K562 (cell line): ENCODE results near the gene MAP3K19. TPM values are rescaled to one million over a fixed set of nuclear protein-coding genes. Genes with fewer than 3 reads are reported as not detected.

Source experiments
- CCAR2 ChIP-seq: fragments of 200-400 bp; formaldehyde crosslinking; IDR thresholded peaks from 2 replicates; pipeline ENCODE4 v1.6.1; 2017; ENCODE audit warnings: mild to moderate bottlenecking, low read depth, low read length
- COPS2 ChIP-seq: fragments of 450-650 bp; conservative IDR thresholded peaks from 2 replicates; pipeline ENCODE4 v1.6.1; 2016; ENCODE audit warnings: mild to moderate bottlenecking, moderate library complexity
- GATA2 ChIP-seq: sonication (generic); formaldehyde crosslinking; IDR thresholded peaks from 2 replicates; pipeline ENCODE4 v1.4.0; 2020; ENCODE audit warnings: mild to moderate bottlenecking, missing genetic modification reagents
- HDAC2 ChIP-seq: fragments of 450-650 bp; IDR thresholded peaks from 2 replicates; pipeline ENCODE4 v1.6.1; 2016; ENCODE audit warnings: mild to moderate bottlenecking
- MEF2D ChIP-seq: conservative IDR thresholded peaks from 2 replicates; pipeline ENCODE4 v1.6.1; 2016; ENCODE audit warnings: low read depth, missing genetic modification characterization, missing compliant biosample characterization
- SMAD4 ChIP-seq: fragments of 250-450 bp; sonication (Bioruptor Pico); conservative IDR thresholded peaks from 2 replicates; pipeline ENCODE4 v1.8.0; 2021; ENCODE audit warnings: inconsistent platforms, mild to moderate bottlenecking, moderate library complexity
- TBP ChIP-seq: optimal IDR thresholded peaks from 2 replicates; pipeline ENCODE3; 2011; ENCODE audit warnings: low read depth, low read length, improper control_type of control experiment
- TCFL5 ChIP-seq: fragments of 250-450 bp; sonication (Bioruptor Pico); conservative IDR thresholded peaks from 2 replicates; pipeline ENCODE4 v1.6.1; 2021; ENCODE audit warnings: mild to moderate bottlenecking, moderate library complexity, matching md5 sums
- YY1 ChIP-seq, 3 experiments: IDR thresholded peaks; 2 replicates each; pipeline ENCODE4 v1.6.1; 2011; ENCODE audit warnings: low read length in 2 of 3, mild to moderate bottlenecking in 2 of 3, moderate library complexity in 2 of 3, borderline replicate concordance in 1 of 3, control low read depth in 1 of 3, low read depth in 1 of 3; ENCODE audit not compliant: insufficient read depth in 3 of 3, insufficient replicate concordance in 2 of 3, control insufficient read depth in 1 of 3, insufficient read length in 1 of 3; ENCODE audit errors: extremely low read depth in 1 of 3
- ZNF707 ChIP-seq: fragments of 250-450 bp; sonication (Bioruptor Pico); conservative IDR thresholded peaks from 2 replicates; pipeline ENCODE4 v1.8.0; 2022; ENCODE audit warnings: inconsistent platforms, mild to moderate bottlenecking, moderate library complexity
- polyA plus RNA-seq, 8 experiments: library from polyadenylated mRNA; depleted of rRNA in 4 of 8; stranded (reverse) in 5 of 8; unstranded in 3 of 8; fragments of >200 nt; fragmentation: Nextera tagmentation in 2 of 8; fragmentation: Illumina TruSeq in 1 of 8; extraction: Ambion mirVana in 2 of 8; extraction: Trizol in 1 of 8; gene quantifications; 2 replicates each; pipeline versions ENCODE4 v1.2.1 to v1.2.3, GENCODE V29; 2011 to 2014; ENCODE audit warnings: inconsistent platforms in 1 of 8, missing spikeins in 1 of 8
- total RNA-seq, 7 experiments: library from RNA; depleted of rRNA in 6 of 7; stranded (reverse); fragments of >200 nt in 6 of 7; fragmentation: Illumina TruSeq in 2 of 7; extraction: Trizol in 2 of 7; gene quantifications; 2 replicates each; pipeline versions ENCODE4 v1.2.1 to v1.2.3, GENCODE V29; 2011 to 2021; ENCODE audit warnings: low replicate concordance in 1 of 7
- TF ChIP-seq, protein P1 (sequence below): sonication (generic); formaldehyde crosslinking; IDR thresholded peaks from 2 replicates; pipeline ENCODE4 v1.8.0; 2022; ENCODE audit warnings: mild to moderate bottlenecking, low read depth, missing genetic modification reagents
- TF ChIP-seq, protein P2 (sequence below): fragments of 450-650 bp; IDR thresholded peaks from one replicate; pipeline ENCODE4 v1.6.1; 2018; ENCODE audit warnings: mild to moderate bottlenecking, moderate library complexity; ENCODE audit not compliant: partially characterized antibody
- TF ChIP-seq, protein P3 (sequence below): fragments of 450-650 bp; IDR thresholded peaks from 2 replicates; pipeline ENCODE4 v1.6.1; 2016; ENCODE audit warnings: mild to moderate bottlenecking, moderate library complexity

Gene MAP3K19
- total and polyA plus RNA-seq, 9 of the 15 experiments (the other 6 are each of a cell fraction or from before 2014, with no cell fraction given): 0.29 TPM; not detected in 8

DNA sequence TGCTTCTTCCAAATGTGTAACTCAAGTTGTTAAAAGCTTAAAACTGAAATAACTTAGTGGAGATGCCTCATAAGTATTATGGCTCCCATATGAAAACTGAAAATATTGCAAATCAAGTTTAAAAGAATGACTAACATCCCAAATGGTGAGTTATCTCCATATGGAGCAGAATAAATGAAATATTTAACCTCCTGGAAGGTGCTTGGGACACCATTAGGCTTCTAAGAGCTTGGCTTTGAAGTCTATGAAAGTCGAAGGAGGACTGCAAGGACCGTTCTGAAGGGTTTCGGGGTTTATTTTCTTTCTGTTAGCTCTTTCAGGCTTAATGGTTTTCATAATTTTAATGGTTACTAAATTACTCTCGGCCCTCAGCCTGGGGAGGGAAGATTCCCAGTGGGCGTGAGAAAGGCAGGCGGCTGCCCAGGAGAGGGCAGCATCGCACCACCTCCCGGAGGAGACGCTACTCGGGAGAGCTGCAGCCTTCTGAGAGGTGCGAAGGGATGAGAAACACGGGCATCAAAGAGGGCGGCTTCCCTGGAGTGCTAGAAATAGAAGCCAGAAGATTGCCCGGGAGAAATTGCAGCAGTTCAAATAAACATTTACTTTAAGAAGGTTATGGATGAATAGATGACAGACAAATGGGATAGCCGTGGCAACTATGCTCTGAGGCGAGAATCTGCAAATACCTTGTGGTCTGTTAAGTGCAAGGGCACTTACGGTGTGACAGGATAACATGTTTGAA lies 43.1 kb downstream of the MAP3K19 start (continued):
- TF ChIP-seq MEF2D: no peak
- TF ChIP-seq CCAR2: no peak
- no peak for TF ChIP-seq TCFL5
- no peak for TF ChIP-seq HDAC2
- no peak for TF ChIP-seq COPS2
- TF ChIP-seq SMAD4 (CRISPR knock-in tag): no peak
- TF ChIP-seq, protein P1, sequence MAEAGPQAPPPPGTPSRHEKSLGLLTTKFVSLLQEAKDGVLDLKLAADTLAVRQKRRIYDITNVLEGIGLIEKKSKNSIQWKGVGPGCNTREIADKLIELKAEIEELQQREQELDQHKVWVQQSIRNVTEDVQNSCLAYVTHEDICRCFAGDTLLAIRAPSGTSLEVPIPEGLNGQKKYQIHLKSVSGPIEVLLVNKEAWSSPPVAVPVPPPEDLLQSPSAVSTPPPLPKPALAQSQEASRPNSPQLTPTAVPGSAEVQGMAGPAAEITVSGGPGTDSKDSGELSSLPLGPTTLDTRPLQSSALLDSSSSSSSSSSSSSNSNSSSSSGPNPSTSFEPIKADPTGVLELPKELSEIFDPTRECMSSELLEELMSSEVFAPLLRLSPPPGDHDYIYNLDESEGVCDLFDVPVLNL: no peak
- TF ChIP-seq YY1 (IDR thresholded peaks at IDR 0.05; ENCODE audit: borderline replicate concordance in 1 of 3, control insufficient read depth in 1 of 3, extremely low read depth in 1 of 3, insufficient read depth in 3 of 3, insufficient read length in 1 of 3, insufficient replicate concordance in 2 of 3, low read depth in 1 of 3, low read length in 2 of 3): peak in 1 of 3 experiments; percentile 24
- TF ChIP-seq ZNF707 (CRISPR knock-in tag): no peak
- TF ChIP-seq TBP: no peak
- TF ChIP-seq, protein P2, sequence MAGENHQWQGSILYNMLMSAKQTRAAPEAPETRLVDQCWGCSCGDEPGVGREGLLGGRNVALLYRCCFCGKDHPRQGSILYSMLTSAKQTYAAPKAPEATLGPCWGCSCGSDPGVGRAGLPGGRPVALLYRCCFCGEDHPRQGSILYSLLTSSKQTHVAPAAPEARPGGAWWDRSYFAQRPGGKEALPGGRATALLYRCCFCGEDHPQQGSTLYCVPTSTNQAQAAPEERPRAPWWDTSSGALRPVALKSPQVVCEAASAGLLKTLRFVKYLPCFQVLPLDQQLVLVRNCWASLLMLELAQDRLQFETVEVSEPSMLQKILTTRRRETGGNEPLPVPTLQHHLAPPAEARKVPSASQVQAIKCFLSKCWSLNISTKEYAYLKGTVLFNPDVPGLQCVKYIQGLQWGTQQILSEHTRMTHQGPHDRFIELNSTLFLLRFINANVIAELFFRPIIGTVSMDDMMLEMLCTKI: no peak
- peak; percentile 17; the same call in 1 of the 2 replicates for TF ChIP-seq GATA2 (CRISPR knock-in tag)
- TF ChIP-seq, protein P3, sequence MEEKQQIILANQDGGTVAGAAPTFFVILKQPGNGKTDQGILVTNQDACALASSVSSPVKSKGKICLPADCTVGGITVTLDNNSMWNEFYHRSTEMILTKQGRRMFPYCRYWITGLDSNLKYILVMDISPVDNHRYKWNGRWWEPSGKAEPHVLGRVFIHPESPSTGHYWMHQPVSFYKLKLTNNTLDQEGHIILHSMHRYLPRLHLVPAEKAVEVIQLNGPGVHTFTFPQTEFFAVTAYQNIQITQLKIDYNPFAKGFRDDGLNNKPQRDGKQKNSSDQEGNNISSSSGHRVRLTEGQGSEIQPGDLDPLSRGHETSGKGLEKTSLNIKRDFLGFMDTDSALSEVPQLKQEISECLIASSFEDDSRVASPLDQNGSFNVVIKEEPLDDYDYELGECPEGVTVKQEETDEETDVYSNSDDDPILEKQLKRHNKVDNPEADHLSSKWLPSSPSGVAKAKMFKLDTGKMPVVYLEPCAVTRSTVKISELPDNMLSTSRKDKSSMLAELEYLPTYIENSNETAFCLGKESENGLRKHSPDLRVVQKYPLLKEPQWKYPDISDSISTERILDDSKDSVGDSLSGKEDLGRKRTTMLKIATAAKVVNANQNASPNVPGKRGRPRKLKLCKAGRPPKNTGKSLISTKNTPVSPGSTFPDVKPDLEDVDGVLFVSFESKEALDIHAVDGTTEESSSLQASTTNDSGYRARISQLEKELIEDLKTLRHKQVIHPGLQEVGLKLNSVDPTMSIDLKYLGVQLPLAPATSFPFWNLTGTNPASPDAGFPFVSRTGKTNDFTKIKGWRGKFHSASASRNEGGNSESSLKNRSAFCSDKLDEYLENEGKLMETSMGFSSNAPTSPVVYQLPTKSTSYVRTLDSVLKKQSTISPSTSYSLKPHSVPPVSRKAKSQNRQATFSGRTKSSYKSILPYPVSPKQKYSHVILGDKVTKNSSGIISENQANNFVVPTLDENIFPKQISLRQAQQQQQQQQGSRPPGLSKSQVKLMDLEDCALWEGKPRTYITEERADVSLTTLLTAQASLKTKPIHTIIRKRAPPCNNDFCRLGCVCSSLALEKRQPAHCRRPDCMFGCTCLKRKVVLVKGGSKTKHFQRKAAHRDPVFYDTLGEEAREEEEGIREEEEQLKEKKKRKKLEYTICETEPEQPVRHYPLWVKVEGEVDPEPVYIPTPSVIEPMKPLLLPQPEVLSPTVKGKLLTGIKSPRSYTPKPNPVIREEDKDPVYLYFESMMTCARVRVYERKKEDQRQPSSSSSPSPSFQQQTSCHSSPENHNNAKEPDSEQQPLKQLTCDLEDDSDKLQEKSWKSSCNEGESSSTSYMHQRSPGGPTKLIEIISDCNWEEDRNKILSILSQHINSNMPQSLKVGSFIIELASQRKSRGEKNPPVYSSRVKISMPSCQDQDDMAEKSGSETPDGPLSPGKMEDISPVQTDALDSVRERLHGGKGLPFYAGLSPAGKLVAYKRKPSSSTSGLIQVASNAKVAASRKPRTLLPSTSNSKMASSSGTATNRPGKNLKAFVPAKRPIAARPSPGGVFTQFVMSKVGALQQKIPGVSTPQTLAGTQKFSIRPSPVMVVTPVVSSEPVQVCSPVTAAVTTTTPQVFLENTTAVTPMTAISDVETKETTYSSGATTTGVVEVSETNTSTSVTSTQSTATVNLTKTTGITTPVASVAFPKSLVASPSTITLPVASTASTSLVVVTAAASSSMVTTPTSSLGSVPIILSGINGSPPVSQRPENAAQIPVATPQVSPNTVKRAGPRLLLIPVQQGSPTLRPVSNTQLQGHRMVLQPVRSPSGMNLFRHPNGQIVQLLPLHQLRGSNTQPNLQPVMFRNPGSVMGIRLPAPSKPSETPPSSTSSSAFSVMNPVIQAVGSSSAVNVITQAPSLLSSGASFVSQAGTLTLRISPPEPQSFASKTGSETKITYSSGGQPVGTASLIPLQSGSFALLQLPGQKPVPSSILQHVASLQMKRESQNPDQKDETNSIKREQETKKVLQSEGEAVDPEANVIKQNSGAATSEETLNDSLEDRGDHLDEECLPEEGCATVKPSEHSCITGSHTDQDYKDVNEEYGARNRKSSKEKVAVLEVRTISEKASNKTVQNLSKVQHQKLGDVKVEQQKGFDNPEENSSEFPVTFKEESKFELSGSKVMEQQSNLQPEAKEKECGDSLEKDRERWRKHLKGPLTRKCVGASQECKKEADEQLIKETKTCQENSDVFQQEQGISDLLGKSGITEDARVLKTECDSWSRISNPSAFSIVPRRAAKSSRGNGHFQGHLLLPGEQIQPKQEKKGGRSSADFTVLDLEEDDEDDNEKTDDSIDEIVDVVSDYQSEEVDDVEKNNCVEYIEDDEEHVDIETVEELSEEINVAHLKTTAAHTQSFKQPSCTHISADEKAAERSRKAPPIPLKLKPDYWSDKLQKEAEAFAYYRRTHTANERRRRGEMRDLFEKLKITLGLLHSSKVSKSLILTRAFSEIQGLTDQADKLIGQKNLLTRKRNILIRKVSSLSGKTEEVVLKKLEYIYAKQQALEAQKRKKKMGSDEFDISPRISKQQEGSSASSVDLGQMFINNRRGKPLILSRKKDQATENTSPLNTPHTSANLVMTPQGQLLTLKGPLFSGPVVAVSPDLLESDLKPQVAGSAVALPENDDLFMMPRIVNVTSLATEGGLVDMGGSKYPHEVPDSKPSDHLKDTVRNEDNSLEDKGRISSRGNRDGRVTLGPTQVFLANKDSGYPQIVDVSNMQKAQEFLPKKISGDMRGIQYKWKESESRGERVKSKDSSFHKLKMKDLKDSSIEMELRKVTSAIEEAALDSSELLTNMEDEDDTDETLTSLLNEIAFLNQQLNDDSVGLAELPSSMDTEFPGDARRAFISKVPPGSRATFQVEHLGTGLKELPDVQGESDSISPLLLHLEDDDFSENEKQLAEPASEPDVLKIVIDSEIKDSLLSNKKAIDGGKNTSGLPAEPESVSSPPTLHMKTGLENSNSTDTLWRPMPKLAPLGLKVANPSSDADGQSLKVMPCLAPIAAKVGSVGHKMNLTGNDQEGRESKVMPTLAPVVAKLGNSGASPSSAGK: peak; percentile 69
